Measurements from ENCODE around the gene SLC25A29. TPM values are rescaled to one million over a fixed set of nuclear protein-coding genes. Genes with fewer than 3 reads are reported as not detected.
A peak's percentile ranks its signal among the peaks of the same experiment; 100 is the strongest.
"Not testable (repeated sequence)": the region's sequence is repeated elsewhere in the genome, so short reads cannot be mapped to it uniquely, and the experiment has no call there.

The SLC25A29 gene
- polyA plus RNA-seq, 1 donor (not counting 4 experiments of a cell fraction or from before 2014, with no cell fraction given), result 16.3 TPM

- Histone ChIP-seq H3K36me3 (ENCODE audit: control insufficient read depth in 2 of 2, extremely low read depth in 1 of 2, insufficient read depth in 2 of 2, low read length in 2 of 2) (peaks cover 0 to 2% of the 10 kb centered on the region in 2 experiments), H3K9ac (ENCODE audit: control insufficient read depth, extremely low read depth, insufficient read depth, low read length) (peak overlapping the region; percentile 89), H2AFZ (ENCODE audit: control insufficient read depth, low read length) (no peak overlapping the region), H3K79me2 (ENCODE audit: control insufficient read depth, insufficient read depth, low read length) (peaks cover 13% of the 10 kb centered on the region), H3K27me3 (ENCODE audit: control insufficient read depth, extremely low read depth, insufficient read depth, low read length) (no peaks in the 10 kb centered on the region), H3K4me3 (ENCODE audit: control insufficient read depth in 2 of 3, extremely low read depth in 1 of 3, insufficient read depth in 2 of 3, low read depth in 1 of 3, low read length in 3 of 3) (no peak overlapping the region), H3K9me1 (ENCODE audit: control insufficient read depth, extremely low read depth, insufficient read depth, low read length) (peaks cover 6% of the 10 kb centered on the region), H3K4me1 (ENCODE audit: control insufficient read depth, extremely low read depth, insufficient read depth, low read length) (peaks cover 30% of the 10 kb centered on the region), H4K20me1 (ENCODE audit: control insufficient read depth, extremely low read depth, insufficient read depth, low read length) (peaks cover 8% of the 10 kb centered on the region), H3K4me2 (ENCODE audit: control insufficient read depth, extremely low read depth, insufficient read depth, low read depth, low read length) (peak overlapping the region; percentile 77), H3K9me3 (ENCODE audit: control insufficient read depth, low read depth, low read length) (no peaks in the 10 kb centered on the region), H3K27ac (ENCODE audit: control insufficient read depth, insufficient read depth, low read length) (no peak overlapping the region)
- no peak for DNase-seq (ENCODE audit: low read depth, low spot score)
- TF ChIP-seq, protein P1, sequence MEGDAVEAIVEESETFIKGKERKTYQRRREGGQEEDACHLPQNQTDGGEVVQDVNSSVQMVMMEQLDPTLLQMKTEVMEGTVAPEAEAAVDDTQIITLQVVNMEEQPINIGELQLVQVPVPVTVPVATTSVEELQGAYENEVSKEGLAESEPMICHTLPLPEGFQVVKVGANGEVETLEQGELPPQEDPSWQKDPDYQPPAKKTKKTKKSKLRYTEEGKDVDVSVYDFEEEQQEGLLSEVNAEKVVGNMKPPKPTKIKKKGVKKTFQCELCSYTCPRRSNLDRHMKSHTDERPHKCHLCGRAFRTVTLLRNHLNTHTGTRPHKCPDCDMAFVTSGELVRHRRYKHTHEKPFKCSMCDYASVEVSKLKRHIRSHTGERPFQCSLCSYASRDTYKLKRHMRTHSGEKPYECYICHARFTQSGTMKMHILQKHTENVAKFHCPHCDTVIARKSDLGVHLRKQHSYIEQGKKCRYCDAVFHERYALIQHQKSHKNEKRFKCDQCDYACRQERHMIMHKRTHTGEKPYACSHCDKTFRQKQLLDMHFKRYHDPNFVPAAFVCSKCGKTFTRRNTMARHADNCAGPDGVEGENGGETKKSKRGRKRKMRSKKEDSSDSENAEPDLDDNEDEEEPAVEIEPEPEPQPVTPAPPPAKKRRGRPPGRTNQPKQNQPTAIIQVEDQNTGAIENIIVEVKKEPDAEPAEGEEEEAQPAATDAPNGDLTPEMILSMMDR (optimal IDR thresholded peaks at IDR 0.05 in 1 of 3, IDR thresholded peaks at IDR 0.05 in 1 of 3, conservative IDR thresholded peaks at IDR 0.05 in 1 of 3; ENCODE audit: extremely low read depth in 1 of 3, insufficient read depth in 2 of 3, low read length in 3 of 3), result no peak
- TF ChIP-seq EZH2 (IDR thresholded peaks at IDR 0.05; ENCODE audit: low read length), result no peak
- dilution Hi-C loops (cut with MboI; ENCODE audit: extremely low pct_ligation_motif_present, low sequenced_read_pairs), result no loop called here
- no peak for FAIRE-seq
Observed at GRCh38 chr14:100283984-100284881, 22.0 kb downstream of the SLC25A29 start.

GRCh38 chr14:100283436-100283835 is 22.8 kb downstream of the SLC25A29 start:
- H3K27ac ChIP-seq (ENCODE audit: control insufficient read depth, insufficient read depth, low read length); DNase-seq (ENCODE audit: low read depth, low spot score); H3K36me3 ChIP-seq (ENCODE audit: control insufficient read depth in 2 of 2, extremely low read depth in 1 of 2, insufficient read depth in 2 of 2, low read length in 2 of 2); H3K9ac ChIP-seq (ENCODE audit: control insufficient read depth, extremely low read depth, insufficient read depth, low read length); H4K20me1 ChIP-seq (ENCODE audit: control insufficient read depth, extremely low read depth, insufficient read depth, low read length); H3K9me1 ChIP-seq (ENCODE audit: control insufficient read depth, extremely low read depth, insufficient read depth, low read length); dilution Hi-C loops (cut with MboI; ENCODE audit: extremely low pct_ligation_motif_present, low sequenced_read_pairs); H3K27me3 ChIP-seq (ENCODE audit: control insufficient read depth, extremely low read depth, insufficient read depth, low read length); H3K4me3 ChIP-seq (ENCODE audit: control insufficient read depth in 2 of 3, extremely low read depth in 1 of 3, insufficient read depth in 2 of 3, low read depth in 1 of 3, low read length in 3 of 3); FAIRE-seq; H3K4me2 ChIP-seq (ENCODE audit: control insufficient read depth, extremely low read depth, insufficient read depth, low read depth, low read length); H3K9me3 ChIP-seq (ENCODE audit: control insufficient read depth, low read depth, low read length); H2AFZ ChIP-seq (ENCODE audit: control insufficient read depth, low read length): not testable (repeated sequence)
- peaks cover 30% of the 10 kb centered on the region for H3K4me1 ChIP-seq (ENCODE audit: control insufficient read depth, extremely low read depth, insufficient read depth, low read length)
- H3K79me2 ChIP-seq (ENCODE audit: control insufficient read depth, insufficient read depth, low read length), result peaks cover 21% of the 10 kb centered on the region
